Panc1 (cell line): Measurements from ENCODE around the gene TRIL. TPM values are rescaled to one million over a fixed set of nuclear protein-coding genes. Genes with fewer than 3 reads are reported as not detected.

Source experiments
- ATAC-seq: fragments of 200-7000 bp; cut with Tn5 transposase; 2 replicates; pipeline ENCODE4 v1.9.1; 2020; ENCODE audit warnings: mild to moderate bottlenecking, moderate library complexity
- BruUV-seq: library from RNA; stranded (reverse); fragments of 400-500 nt; replicated peaks from 2 replicates; lab custom pipeline; 2021; lab: Mats Ljungman, UMichigan
- CTCF ChIA-PET: fragments of 300-600 bp; sonication (Branson Sonifier 250); formaldehyde crosslinking; loops from one replicate; lab custom pipeline; 2022; ENCODE audit warnings: antibody characterized with exemption; lab: Charles Lee
- POLR2A ChIA-PET: fragments of 300-600 bp; sonication (Branson Sonifier 250); formaldehyde crosslinking; loops from one replicate; lab custom pipeline; 2022; ENCODE audit warnings: antibody characterized with exemption; lab: Charles Lee
- DNase-seq: peaks from one replicate; pipeline ENCODE4 v3.0.0-alpha.2; 2010; ENCODE audit warnings: low read depth, low spot score
- H3K27ac ChIP-seq: 2 replicates; pipeline ENCODE4 v1.5.1; 2011; ENCODE audit warnings: mild to moderate bottlenecking, low read length, inconsistent platforms
- H3K27me3 ChIP-seq: fragments of 200-500 bp; sonication (Bioruptor generic); 2 replicates; pipeline ENCODE4 v1.6.0; 2014; ENCODE audit warnings: low read length, inconsistent platforms; ENCODE audit not compliant: control insufficient read depth, insufficient read depth
- H3K36me3 ChIP-seq: fragments of 200-500 bp; sonication (Bioruptor generic); 2 replicates; pipeline ENCODE4 v1.5.1; 2014; ENCODE audit warnings: inconsistent platforms, mild to moderate bottlenecking, low read length, moderate library complexity; ENCODE audit not compliant: control insufficient read depth, insufficient read depth
- H3K4me1 ChIP-seq: 2 replicates; pipeline ENCODE4 v1.5.1; 2011; ENCODE audit warnings: inconsistent platforms, mild to moderate bottlenecking, low read length, moderate library complexity; ENCODE audit not compliant: control insufficient read depth, insufficient read depth
- H3K4me3 ChIP-seq, 2 experiments: 2 replicates each; pipeline ENCODE4 v1.5.1; 2011 to 2012; ENCODE audit warnings: low read depth in 2 of 2, low read length in 2 of 2, mild to moderate bottlenecking in 2 of 2, inconsistent platforms in 1 of 2, moderate library complexity in 1 of 2
- H3K9me3 ChIP-seq: fragments of 200-500 bp; sonication (Bioruptor generic); 2 replicates; pipeline ENCODE4 v1.5.1; 2014; ENCODE audit warnings: low read depth, mild to moderate bottlenecking, inconsistent platforms, low read length, moderate library complexity; ENCODE audit not compliant: control insufficient read depth, insufficient read depth
- CTCF ChIP-seq: fragments of 450-650 bp; IDR thresholded peaks from 2 replicates; pipeline ENCODE4 v1.5.1; 2017; ENCODE audit warnings: mild to moderate bottlenecking
- POLR2AphosphoS5 ChIP-seq: IDR thresholded peaks from 2 replicates; pipeline ENCODE4 v1.6.1; 2012; ENCODE audit warnings: mild to moderate bottlenecking, low read depth, low read length, moderate library complexity
- REST ChIP-seq, 2 experiments: IDR thresholded peaks; 2 replicates each; pipeline ENCODE4 v1.6.1; 2011 to 2012; ENCODE audit warnings: low read depth in 2 of 2, control low read depth in 1 of 2, low read length in 1 of 2, mild to moderate bottlenecking in 1 of 2, moderate library complexity in 1 of 2; ENCODE audit not compliant: insufficient read depth in 1 of 2
- SIN3A ChIP-seq: IDR thresholded peaks from 2 replicates; pipeline ENCODE4 v1.6.1; 2012; ENCODE audit warnings: low read depth, mild to moderate bottlenecking, low read length, moderate library complexity, borderline replicate concordance; ENCODE audit not compliant: insufficient read depth
- TCF7L2 ChIP-seq: IDR thresholded peaks from 2 replicates; pipeline ENCODE4 v1.6.1; 2011; ENCODE audit warnings: mild to moderate bottlenecking, low read depth, low read length, inconsistent platforms
- in situ Hi-C: cut with HindIII; loops from 2 replicates; pipeline ENCODE4 v1.10.0; 2016; ENCODE audit warnings: low sequenced_read_pairs, low pct_unique_long_range_greater_than_20kb
- intact Hi-C: fragments of 100-400 bp; cut with micrococcal nuclease; formaldehyde crosslinking; loops from one replicate; pipeline ENCODE4 v1.10.0; 2022; ENCODE audit not compliant: unreplicated experiment
- total RNA-seq: library from RNA; stranded (reverse); gene quantifications from one replicate; pipeline ENCODE4 v1.2.1, GENCODE V29; 2021; ENCODE audit not compliant: unreplicated experiment

TRIL gene
- total RNA-seq, 1 experiment from 2014 or later: not detected

- Histone ChIP-seq H3K4me3 (no peak overlapping the region), H3K4me1 (no peaks in the 10 kb centered on the region), H3K36me3 (no peaks in the 10 kb centered on the region), H3K27ac (no peak overlapping the region), H3K9me3 (no peaks in the 10 kb centered on the region), H3K27me3 (peaks cover 5% of the 10 kb centered on the region; the same call in 1 of the 2 replicates)
- DNase-seq (no peak), ATAC-seq (no peak)
- no TSS peak for BruUV-seq
- ChIA-PET POLR2A (interaction anchor here (0.6 kb wide), 1 partner anchor 437 kb away, joined by 16 read pairs; no protein-coding TSS in a partner anchor), CTCF (no interaction called here)
- no peak for TF ChIP-seq SIN3A
- no peak for TF ChIP-seq REST (IDR thresholded peaks at IDR 0.05; ENCODE audit: insufficient read depth in 1 of 2, low read depth in 2 of 2, low read length in 1 of 2)
- TF ChIP-seq POLR2AphosphoS5: no peak
- TF ChIP-seq CTCF: no peak
- TF ChIP-seq TCF7L2: no peak
- in situ Hi-C loops (no loop called here), intact Hi-C loops (no loop called here)
Measured at GRCh38 chr7:29003703-29004102, 45.6 kb upstream of the TRIL start.

- no peaks in the 10 kb centered on the region for H3K4me1 ChIP-seq
- H3K27ac ChIP-seq: no peak overlapping the region
- no peaks in the 10 kb centered on the region for H3K36me3 ChIP-seq
- no peak for TF ChIP-seq CTCF
- TF ChIP-seq SIN3A: no peak
- no peak for TF ChIP-seq TCF7L2
- TF ChIP-seq REST (IDR thresholded peaks at IDR 0.05; ENCODE audit: insufficient read depth in 1 of 2, low read depth in 2 of 2, low read length in 1 of 2): no peak
- TF ChIP-seq POLR2AphosphoS5: no peak
- no peak overlapping the region for H3K4me3 ChIP-seq
- ChIA-PET CTCF (no interaction called here), POLR2A (no interaction called here)
- no peaks in the 10 kb centered on the region for H3K9me3 ChIP-seq
- DNase-seq (no peak), ATAC-seq (no peak)
- BruUV-seq: no TSS peak
- peaks cover 2% of the 10 kb centered on the region; the same call in 1 of the 2 replicates for H3K27me3 ChIP-seq
- in situ Hi-C loops (no loop called here), intact Hi-C loops (no loop called here)
Measured at GRCh38 chr7:29000717-29001076, 42.6 kb upstream of the TRIL start.
